ENCODE results near the gene SLC46A3.

DNA sequence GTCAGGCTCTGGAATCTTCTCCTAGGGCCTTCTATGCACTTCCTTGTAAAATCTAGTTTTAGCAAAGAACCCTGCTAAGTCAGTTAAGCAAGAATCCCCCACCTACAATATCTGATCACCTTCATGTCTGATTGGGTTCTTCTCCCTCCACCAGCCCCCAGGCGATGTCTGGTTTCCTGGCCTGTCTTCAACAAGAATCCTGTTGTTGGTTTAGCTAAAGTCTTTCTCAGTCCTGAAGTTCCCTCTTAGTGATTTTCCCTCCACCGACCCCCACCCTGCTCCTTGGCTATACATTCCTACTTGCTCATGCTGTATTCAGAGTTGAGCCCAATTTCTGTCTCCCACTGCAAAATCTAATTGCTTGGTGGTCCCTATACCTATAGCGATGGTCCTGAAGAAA lies 35.2 kb upstream of the SLC46A3 start:
- TF ChIP-seq ZNF639 (tag by site-specific recombination; IDR thresholded peaks at IDR 0.05) (no peak), ZNF24 (tag by site-specific recombination; IDR thresholded peaks at IDR 0.05) (no peak), CTCF (tag by site-specific recombination; IDR thresholded peaks at IDR 0.05) (no peak), ZBTB1 (tag by site-specific recombination; IDR thresholded peaks at IDR 0.05) (no peak), ZNF174 (tag by site-specific recombination; IDR thresholded peaks at IDR 0.05) (no peak), ZNF48 (tag by site-specific recombination; IDR thresholded peaks at IDR 0.05) (no peak), ZNF701 (tag by site-specific recombination; IDR thresholded peaks at IDR 0.05) (no peak), ZNF133 (tag by site-specific recombination; IDR thresholded peaks at IDR 0.05) (no peak), ZNF621 (tag by site-specific recombination; IDR thresholded peaks at IDR 0.05) (no peak), ZNF146 (tag by site-specific recombination; IDR thresholded peaks at IDR 0.05) (no peak)
- TF ChIP-seq, protein P1, sequence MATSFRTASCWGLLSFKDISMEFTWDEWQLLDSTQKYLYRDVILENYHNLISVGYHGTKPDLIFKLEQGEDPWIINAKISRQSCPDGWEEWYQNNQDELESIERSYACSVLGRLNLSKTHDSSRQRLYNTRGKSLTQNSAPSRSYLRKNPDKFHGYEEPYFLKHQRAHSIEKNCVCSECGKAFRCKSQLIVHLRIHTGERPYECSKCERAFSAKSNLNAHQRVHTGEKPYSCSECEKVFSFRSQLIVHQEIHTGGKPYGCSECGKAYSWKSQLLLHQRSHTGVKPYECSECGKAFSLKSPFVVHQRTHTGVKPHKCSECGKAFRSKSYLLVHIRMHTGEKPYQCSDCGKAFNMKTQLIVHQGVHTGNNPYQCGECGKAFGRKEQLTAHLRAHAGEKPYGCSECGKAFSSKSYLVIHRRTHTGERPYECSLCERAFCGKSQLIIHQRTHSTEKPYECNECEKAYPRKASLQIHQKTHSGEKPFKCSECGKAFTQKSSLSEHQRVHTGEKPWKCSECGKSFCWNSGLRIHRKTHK (tag by site-specific recombination; IDR thresholded peaks at IDR 0.05) = no peak
